Forelimb muscle (tissue), 1 donor: ENCODE results near the gene LBP. TPM values are rescaled to one million over a fixed set of nuclear protein-coding genes. Genes with fewer than 3 reads are reported as not detected.
"Not testable (repeated sequence)": the region's sequence is repeated elsewhere in the genome, so short reads cannot be mapped to it uniquely, and the experiment has no call there.

Source experiments
- DNase-seq: peaks from one replicate; pipeline ENCODE4 v3.0.0-alpha.2; 2013; ENCODE audit warnings: low read depth
- polyA plus RNA-seq: library from polyadenylated mRNA; unstranded; fragments of 120-200 nt; gene quantifications from one replicate; pipeline ENCODE4 v1.2.1, GENCODE V29; 2013; ENCODE audit not compliant: insufficient read length

Gene LBP
- polyA plus RNA-seq = not detected

- DNase-seq = no peak
Measured at GRCh38 chr20:38346247-38346651, at the start of gene LBP. LBP (plus strand) TSS chr20:38346482; CDS start chr20:38346517, 35 bp downstream.

GRCh38 chr20:38297916-38298674 lies 48.2 kb upstream of the LBP start:
- no peak for DNase-seq

GRCh38 chr20:38298768-38299288 lies 47.5 kb upstream of the LBP start:
- no peak for DNase-seq

GRCh38 chr20:38299963-38300362 lies 46.3 kb upstream of the LBP start:
- no peak for DNase-seq

GRCh38 chr20:38300438-38300837 lies 45.8 kb upstream of the LBP start:
- no peak for DNase-seq

- no peak for DNase-seq
Measured at GRCh38 chr20:38301309-38301708, 45.0 kb upstream of the LBP start.

- DNase-seq = no peak
Measured at GRCh38 chr20:38302786-38303185, 43.5 kb upstream of the LBP start.

GRCh38 chr20:38303908-38304379 lies 42.3 kb upstream of the LBP start, which contains the start of gene BPI:
BPI (plus strand) TSS chr20:38304156; CDS start chr20:38304224, 68 bp downstream.
- DNase-seq = no peak

GRCh38 chr20:38304845-38305447 lies 41.3 kb upstream of the LBP start:
- no peak for DNase-seq

GRCh38 chr20:38305541-38305940 lies 40.7 kb upstream of the LBP start:
- DNase-seq = no peak

- DNase-seq = no peak
Measured at GRCh38 chr20:38306379-38306778, 39.9 kb upstream of the LBP start.

- DNase-seq = no peak
Measured at GRCh38 chr20:38307371-38308046, 38.8 kb upstream of the LBP start.

GRCh38 chr20:38308047-38308438 lies 38.2 kb upstream of the LBP start:
- no peak for DNase-seq

- no peak for DNase-seq
Measured at GRCh38 chr20:38308447-38308846, 37.8 kb upstream of the LBP start.

- DNase-seq = no peak
Measured at GRCh38 chr20:38311091-38311490, 35.2 kb upstream of the LBP start.

- DNase-seq = no peak
Measured at GRCh38 chr20:38311491-38311890, 34.8 kb upstream of the LBP start.

- no peak for DNase-seq
Measured at GRCh38 chr20:38313676-38314075, 32.6 kb upstream of the LBP start.

GRCh38 chr20:38314350-38314749 lies 31.9 kb upstream of the LBP start:
- not testable (repeated sequence) for DNase-seq

- no peak for DNase-seq
Measured at GRCh38 chr20:38315290-38315966, 30.9 kb upstream of the LBP start.

- DNase-seq = no peak
Measured at GRCh38 chr20:38316341-38316740, 29.9 kb upstream of the LBP start.

- DNase-seq = no peak
Measured at GRCh38 chr20:38317422-38317821, 28.9 kb upstream of the LBP start.

GRCh38 chr20:38320221-38320620 lies 26.1 kb upstream of the LBP start:
- DNase-seq = no peak
